Brain pericyte (primary cell): ENCODE measurements around the gene ADCY7.

Source experiments
- DNase-seq: peaks from one replicate; pipeline ENCODE4 v3.0.0-alpha.2; 2012; ENCODE audit warnings: low read depth, low spot score

ADCY7 gene

DNA sequence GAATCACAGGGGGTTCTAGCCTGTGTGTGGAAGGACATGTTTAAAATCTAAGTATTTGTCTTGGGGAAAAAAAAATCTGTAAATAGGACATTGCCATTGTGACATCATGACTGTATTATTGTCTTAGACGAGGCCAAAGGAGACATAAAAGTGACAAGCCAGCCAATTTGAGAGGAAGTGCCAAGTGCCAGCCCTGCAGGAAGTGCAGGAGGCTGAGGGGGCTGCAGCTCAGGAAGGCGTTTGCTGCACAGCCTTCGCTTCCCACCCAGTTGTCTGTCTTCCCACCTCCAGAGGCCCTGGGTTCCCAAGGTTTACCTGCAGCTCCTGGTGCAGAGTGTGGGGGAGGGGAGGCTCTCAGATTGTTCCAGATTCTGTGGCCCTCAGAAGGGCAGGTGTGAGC lies 1.3 kb downstream of the ADCY7 start:
- DNase-seq: no peak

DNA sequence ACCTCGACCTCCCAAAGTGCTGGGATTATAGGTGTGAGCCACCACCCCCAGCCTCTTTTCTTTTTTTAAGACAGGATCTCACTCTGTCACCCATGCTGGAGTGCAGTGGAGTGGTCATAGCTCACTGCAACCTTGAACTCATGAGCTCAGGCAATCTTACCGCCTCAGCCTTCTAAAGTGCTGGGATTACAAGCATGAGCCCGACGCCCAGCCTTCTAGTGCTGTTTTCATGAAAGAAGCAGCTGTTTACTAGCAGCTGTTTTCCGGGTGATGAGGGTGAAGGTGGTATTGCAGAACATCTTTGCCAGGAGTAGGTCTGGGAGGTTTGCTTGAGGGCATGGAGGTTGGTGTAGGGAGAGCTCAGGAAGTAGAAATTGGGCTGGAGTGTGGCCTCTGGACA lies 2.0 kb downstream of the ADCY7 start:
- no peak for DNase-seq

DNA sequence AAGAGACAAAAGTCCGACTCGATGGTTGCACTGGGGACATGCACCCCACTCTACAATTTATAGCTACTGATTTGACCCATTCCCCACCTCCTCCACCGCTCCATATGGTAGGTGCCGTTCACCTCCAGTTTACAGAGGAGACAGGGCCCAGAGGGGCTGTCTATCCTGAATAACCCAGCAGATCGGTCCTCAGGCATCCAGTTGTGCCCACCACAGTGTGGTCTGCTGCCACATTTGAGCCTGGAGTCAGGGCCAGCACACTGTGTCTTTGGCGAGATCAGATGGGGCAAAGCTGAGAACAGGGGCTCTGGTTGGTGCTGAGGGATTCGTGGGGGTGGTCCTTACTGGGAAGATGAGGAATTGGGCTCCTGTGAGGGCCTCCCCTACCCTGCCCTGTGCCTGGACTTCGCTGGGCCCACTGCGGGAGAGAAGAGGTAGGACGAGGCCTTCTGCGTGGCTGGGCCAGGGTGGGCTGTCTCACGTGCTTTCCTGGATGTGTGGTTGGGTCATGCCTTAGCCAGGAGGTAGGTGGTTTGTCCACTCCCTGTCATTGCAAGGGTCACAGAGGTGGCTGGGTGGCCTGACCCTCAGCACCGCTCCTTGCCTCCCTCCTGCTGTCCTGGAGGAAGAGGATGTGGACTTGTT lies 2.8 kb downstream of the ADCY7 start:
- no peak for DNase-seq

DNA sequence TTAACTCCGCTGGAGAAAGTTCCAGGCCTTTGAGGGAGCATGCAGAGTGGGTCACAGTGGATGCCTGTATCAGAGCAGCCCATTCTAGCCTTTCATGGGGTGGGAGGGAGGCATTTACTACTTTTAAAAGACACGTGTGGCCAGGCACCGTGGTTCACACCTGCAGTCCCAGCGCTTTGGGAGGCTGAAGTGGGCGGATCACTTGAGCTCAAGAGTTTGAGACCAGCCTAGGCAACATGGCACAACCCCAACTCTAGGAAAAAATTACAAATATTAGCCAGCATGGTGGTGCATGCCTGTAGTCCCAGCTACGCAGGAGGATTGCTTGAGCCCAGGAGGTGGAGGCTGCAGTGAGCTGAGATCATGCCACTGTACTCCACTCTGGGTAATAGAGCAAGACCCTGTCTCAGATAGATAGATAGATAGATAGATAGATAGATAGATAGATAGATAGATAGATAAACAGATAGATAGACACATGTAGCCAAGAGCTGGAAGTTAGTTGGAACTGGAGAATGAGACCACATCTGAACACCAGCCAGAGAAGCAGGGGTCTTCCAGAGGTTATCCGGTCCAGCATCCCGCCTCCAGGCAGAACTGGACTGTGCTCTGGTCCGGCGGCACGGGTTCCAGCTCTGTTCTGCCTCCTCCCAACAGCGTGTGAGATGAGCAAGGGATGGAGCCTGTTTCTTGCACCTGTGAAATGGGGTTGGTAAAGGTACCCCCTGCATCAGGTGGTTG lies 3.6 kb downstream of the ADCY7 start:
- no peak for DNase-seq

DNA sequence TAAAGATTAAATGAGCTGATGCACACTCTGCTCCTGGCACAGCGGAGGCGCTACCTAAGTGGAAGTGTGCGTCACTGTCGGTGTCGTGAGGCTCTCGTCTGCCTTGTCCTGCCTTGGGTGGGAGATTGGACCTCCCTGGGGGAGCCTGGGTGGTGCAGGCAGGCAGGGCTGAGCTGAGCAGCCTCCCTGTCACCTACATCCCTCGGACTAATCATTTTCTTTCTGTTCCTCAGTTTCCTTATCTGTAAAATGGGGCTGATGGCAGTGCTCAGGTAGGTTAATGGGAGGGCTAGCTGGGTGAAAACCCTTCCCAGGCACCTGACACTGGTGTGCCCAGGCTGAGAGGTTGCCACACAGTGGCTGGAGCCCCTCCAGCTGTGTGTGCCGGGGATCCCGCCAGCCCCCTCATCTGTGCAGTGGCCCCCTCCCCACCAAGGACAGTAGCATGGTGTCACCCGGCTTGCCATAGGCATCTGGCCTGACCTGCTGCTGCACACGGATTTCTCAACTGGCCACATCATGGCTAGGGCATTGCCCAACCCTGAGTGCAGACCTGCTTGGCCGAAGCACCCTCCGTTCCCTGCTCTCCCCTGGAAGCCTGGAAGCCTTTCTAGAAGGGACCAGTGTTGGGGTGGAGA lies 4.3 kb downstream of the ADCY7 start:
- DNase-seq: no peak

GRCh38 chr16:50271148-50272041 lies 5.0 kb downstream of the ADCY7 start:
- no peak for DNase-seq

DNA sequence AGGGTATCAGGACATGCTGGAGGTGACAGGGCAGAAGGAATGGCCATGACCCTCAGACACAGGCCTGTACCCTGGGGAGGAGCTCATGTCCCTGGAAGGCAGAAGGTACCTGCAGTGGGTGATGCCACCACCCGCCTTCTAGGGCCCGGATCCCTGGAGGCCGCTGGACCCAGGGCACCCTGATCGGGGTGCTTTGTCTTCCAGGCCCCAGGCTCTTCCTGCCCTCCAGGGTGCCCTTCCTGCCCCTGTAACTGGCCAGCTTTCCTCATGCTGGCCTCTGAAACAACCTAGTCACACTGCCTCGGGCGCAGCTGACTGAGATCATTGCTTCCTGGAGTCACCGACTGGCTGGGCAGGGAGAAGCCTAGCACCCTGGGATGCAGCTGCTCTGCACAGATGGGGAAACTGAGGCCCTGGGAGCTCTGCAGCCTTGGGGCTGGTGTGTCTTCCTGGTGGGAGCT lies 5.8 kb downstream of the ADCY7 start:
- DNase-seq: no peak

DNA sequence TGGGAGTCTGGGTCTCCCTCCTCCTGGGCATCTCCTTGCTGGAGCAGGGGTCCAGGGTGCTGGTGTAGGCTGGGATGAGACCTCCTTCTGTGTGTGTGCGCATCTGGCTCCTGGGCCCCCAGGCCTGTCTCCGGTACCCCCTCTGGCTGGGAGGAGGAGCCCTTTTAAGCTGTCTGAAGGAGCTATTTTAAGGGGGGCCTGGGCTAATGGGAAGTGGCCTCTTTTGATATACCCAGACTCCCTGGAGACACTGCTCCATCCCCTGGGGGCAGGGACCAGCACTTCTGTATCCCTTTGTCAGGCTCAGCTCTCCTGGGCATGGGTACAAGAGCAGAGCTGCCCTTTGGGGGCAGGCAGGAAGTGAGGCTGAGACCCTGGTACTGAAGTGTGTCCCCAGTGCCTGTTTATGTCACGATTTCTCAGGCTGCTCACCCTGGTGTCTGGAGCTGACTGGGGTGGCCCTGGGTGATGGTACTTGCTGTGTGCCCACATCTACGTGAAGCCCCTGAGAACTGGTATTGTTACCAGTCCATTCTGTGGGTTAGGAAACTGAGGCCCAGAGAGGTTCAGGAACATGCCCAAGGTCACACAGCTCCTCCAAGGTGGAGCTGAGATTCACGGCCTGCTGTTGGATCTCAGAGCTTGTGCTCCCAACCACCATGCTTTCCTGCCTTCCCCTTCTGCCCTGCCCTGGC lies 6.5 kb downstream of the ADCY7 start:
- no peak for DNase-seq

DNA sequence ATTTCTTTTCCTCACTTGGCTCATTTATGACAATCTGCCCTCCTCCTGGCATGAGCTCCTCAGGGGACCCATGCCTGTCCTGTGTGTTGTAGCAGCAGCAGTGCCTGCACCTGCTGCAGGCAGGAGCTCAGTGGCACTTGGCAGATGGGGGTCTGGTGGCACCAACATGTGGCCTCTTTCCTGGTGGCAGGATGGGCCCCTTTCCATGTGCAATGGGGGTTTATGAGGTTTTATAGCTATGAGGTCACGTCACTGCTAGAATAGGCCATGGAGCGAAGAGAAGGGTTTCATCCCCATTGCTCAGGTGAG lies 7.0 kb downstream of the ADCY7 start:
- no peak for DNase-seq

DNA sequence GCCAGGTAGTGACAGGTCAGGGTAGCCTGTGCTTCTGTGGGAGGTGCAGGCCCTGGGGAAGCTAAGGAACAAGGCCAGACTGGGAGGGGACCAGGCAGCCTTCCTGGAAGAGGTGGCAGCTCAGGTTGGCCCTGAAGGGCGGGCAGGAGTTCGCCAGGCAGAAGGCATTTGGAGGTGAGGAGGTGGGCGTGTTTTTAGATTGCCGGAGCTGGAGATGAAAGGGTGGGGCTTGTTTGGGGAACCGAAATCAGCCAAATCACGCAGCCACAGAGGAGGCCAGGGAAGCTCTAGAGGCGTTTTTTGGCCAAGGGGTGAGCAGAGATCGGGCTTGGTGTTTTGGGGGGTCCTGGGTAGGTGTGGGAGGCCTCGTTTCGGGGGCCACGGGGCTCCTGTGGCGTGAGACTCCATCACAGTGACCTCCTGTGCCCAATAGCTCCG lies 7.6 kb downstream of the ADCY7 start:
- DNase-seq: no peak

DNA sequence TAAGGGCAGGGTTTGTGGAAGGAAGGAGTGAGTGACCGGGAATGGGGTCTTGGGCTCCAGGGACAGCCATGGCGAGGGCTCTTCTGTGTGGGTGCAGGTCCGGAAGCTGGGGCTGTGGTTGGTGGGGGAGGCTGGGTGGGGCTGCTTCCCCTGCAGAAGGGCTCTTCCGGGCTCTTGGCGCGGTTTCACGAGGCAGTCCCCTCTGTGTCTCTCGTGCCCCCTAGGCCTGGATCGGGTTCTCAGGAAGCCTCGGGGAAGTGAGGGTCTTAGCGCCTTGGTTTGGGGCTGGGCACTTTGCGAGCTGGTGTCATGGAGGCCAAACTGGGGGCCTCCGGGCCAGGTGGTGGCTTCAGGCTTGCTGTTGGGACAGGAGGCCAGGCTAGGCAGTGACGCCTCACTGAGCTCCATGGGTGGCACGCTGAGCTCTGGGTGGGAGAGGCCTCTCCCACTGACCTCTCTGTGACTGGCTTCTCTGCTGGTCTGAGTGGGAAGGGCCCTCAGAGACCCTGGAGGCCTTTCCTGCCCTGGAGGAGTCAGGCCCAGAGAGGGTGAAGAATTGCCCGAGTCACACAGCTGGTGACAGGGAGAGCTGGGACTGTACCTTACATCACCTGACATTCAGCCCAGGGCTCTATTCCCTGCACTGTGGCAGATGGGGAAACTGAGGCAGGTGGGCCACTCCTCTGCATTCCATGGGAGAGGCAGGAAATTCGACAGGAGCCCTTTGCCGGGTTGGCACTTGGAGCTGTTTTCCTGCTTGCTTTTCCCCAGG lies 8.2 kb downstream of the ADCY7 start:
- no peak for DNase-seq

- no peak for DNase-seq
Observed at GRCh38 chr16:50275098-50275415, 8.7 kb downstream of the ADCY7 start.

GRCh38 chr16:50275428-50276325 lies 9.3 kb downstream of the ADCY7 start:
- DNase-seq: no peak

DNA sequence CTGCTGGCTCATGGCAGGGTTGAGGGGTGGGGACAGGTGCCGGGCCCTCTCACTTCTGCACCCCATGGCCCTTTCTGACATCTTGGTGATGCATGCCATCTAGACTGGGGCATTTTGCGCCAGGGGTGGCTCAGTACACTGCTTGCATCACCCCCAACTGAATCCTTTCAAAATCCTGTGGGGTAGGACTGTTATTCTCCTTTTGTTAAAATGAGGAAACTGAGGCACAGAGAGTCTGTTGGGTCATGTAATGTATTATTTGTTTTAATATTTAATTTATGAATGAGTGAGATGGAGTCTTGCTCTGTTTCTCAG lies 9.9 kb downstream of the ADCY7 start:
- DNase-seq: no peak

- DNase-seq: no peak
Observed at GRCh38 chr16:50276801-50277555, 10.6 kb downstream of the ADCY7 start.

GRCh38 chr16:50278251-50278650 lies 11.9 kb downstream of the ADCY7 start:
- no peak for DNase-seq

DNA sequence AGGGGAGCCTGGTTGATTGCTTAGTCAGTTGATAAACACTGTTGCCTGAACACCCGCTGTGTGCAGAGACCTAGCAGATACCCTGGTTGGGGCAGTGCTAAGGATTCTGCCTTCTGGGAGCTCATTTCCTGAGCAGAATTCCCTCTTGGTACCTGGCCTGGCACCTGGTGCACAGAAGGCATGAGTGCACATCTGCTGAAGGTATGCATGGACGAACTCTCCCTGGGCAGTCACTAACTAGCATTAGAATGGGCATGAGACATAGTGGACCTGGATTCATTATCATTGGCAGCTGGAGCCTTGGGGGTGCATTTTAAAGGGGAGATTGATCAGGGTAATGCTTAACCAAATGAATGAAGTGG lies 13.1 kb downstream of the ADCY7 start:
- DNase-seq: no peak

DNA sequence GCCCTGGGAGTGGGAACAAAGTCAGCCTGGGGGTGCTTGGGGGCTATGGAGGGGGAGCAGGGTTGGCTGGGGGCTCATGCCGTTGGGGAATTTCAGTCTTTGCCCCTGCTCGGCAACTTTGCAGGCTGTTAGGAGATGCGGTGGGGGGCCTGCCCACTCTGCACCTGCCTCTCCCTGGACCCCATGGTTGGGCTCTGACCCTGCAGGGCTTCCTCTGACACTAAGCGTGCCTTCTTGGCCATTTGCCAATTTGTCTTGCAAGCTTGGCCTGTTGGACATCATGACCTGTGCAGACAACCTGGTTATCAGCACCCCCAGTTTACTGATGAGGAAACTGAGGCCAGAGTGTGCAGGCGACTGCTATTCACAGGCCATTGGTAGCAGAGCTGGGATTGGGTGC lies 14.6 kb downstream of the ADCY7 start:
- no peak for DNase-seq

DNA sequence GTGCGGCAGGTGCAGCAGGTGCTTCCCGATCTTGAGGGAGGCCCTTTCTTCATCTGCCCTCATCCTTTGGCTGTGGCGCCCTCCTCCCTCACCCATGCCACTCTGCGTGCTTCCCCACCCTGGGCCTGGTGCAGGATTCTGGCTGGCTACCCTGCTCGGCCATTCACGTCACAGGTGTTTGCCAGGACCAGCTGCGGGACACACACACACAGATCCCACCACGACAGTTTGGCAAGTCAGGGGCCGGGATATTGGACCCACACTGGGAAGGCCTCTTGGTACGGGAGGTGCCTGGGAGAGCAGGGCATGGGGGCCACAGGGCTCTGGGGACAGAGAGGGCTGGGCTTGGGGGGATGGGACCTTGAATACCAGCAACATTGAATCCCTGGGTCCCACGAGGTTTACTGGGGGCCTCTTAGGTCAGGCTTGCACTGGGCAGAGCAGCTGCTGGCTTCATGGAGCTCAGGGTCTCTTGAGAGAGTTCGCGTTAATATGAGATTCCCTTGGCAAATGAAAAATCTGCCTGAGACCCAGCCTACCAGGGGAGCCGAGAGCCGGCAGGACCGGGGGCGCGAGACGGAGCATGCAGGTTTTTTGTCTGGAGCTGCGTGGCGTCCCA lies 15.1 kb downstream of the ADCY7 start:
- no peak for DNase-seq
